Common myeloid progenitor, CD34-positive (primary cell): ENCODE data around the gene FDX1. TPM values are rescaled to one million over a fixed set of nuclear protein-coding genes. Genes with fewer than 3 reads are reported as not detected.
A peak's percentile ranks its signal among the peaks of the same experiment; 100 is the strongest.
"Not testable (repeated sequence)": the region's sequence is repeated elsewhere in the genome, so short reads cannot be mapped to it uniquely, and the experiment has no call there.

ENCODE experiments used
- CTCF ChIA-PET: fragments of 350-600 bp; sonication (Branson Sonifier 250); formaldehyde crosslinking; loops from one replicate; lab custom pipeline; 2021; ENCODE audit warnings: antibody characterized with exemption; lab: Charles Lee
- POLR2A ChIA-PET: fragments of 350-600 bp; sonication (Branson Sonifier 250); formaldehyde crosslinking; loops from one replicate; lab custom pipeline; 2021; ENCODE audit warnings: antibody characterized with exemption; lab: Charles Lee
- DNase-seq, 3 donors: peaks; one replicate each; pipeline versions ENCODE4 v3.0.0 to v3.0.0-alpha.2; 2013
- H3K27ac ChIP-seq, 2 experiments: 1 replicate in 1 of 2; 2 replicates in 1 of 2; pipeline ENCODE4 v1.7.0; 2013; ENCODE audit warnings: inconsistent platforms in 2 of 2, low read length in 2 of 2, mild to moderate bottlenecking in 2 of 2, low read depth in 1 of 2, moderate library complexity in 1 of 2; ENCODE audit not compliant: severe bottlenecking in 2 of 2, insufficient read depth in 1 of 2, poor library complexity in 1 of 2
- H3K27me3 ChIP-seq, 5 experiments: replicated peaks in 2 of 5; 1 replicate in 3 of 5; 2 replicates in 2 of 5; pipeline versions ENCODE4 v1.6.1 to v1.7.0; 2013; ENCODE audit warnings: low read length in 4 of 5, mild to moderate bottlenecking in 2 of 5, moderate library complexity in 2 of 5, inconsistent platforms in 1 of 5; ENCODE audit not compliant: insufficient read depth in 5 of 5, control insufficient read depth in 4 of 5
- H3K36me3 ChIP-seq, 4 experiments: 1 replicate in 2 of 4; 2 replicates in 2 of 4; pipeline versions ENCODE4 v1.6.1 to v1.7.0; 2013; ENCODE audit warnings: low read length in 3 of 4, control low read depth in 1 of 4, mild to moderate bottlenecking in 1 of 4; ENCODE audit not compliant: control insufficient read depth in 4 of 4, insufficient read depth in 4 of 4
- H3K4me1 ChIP-seq, 4 experiments: 1 replicate in 3 of 4; 2 replicates in 1 of 4; pipeline versions ENCODE4 v1.6.1 to v1.7.1; 2013; ENCODE audit warnings: low read length in 3 of 4, mild to moderate bottlenecking in 3 of 4, control low read depth in 1 of 4, inconsistent platforms in 1 of 4, moderate library complexity in 1 of 4; ENCODE audit not compliant: control insufficient read depth in 4 of 4, insufficient read depth in 4 of 4; ENCODE audit errors: control extremely low read depth in 1 of 4
- H3K4me3 ChIP-seq, 7 experiments: 1 replicate in 4 of 7; 2 replicates in 3 of 7; pipeline versions ENCODE4 v1.5.1 to v1.7.0; 2013; ENCODE audit warnings: mild to moderate bottlenecking in 7 of 7, low read length in 6 of 7, moderate library complexity in 6 of 7, inconsistent platforms in 2 of 7, low read depth in 2 of 7, control low read depth in 1 of 7; ENCODE audit not compliant: insufficient read depth in 4 of 7, control insufficient read depth in 1 of 7; ENCODE audit errors: extremely low read depth in 1 of 7
- H3K9me3 ChIP-seq, 5 experiments: 1 replicate in 4 of 5; 2 replicates in 1 of 5; pipeline versions ENCODE4 v1.6.1 to v1.7.1; 2013; ENCODE audit warnings: low read length in 4 of 5, mild to moderate bottlenecking in 2 of 5, inconsistent platforms in 1 of 5, low read depth in 1 of 5, moderate library complexity in 1 of 5; ENCODE audit not compliant: control insufficient read depth in 4 of 5, insufficient read depth in 2 of 5; ENCODE audit errors: control extremely low read depth in 1 of 5
- WGBS: methylation state at CpG from one replicate; pipeline ENCODE4 v1.1.5; 2013; ENCODE audit not compliant: insufficient coverage; 5-methylcytosine and 5-hydroxymethylcytosine counted together
- polyA plus RNA-seq: library from polyadenylated mRNA; unstranded; fragments of 120-200 nt; gene quantifications from one replicate; pipeline ENCODE4 v1.2.1, GENCODE V29; 2013

FDX1 gene
- polyA plus RNA-seq: 11.6 TPM

- WGBS: 0% methylated on average over 57 of the region's 65 CpGs
Observed at GRCh38 chr11:110429731-110430266, at the start of gene FDX1. TSS of gene FDX1 (plus strand) at chr11:110429948. CDS start at chr11:110430121, 173 bp downstream.

GRCh38 chr11:110380836-110381622, 48.7 kb upstream of the FDX1 start:
- Histone ChIP-seq H3K4me3 (no peak overlapping the region), H3K27ac (no peak overlapping the region), H3K36me3 (no peaks in the 10 kb centered on the region), H3K9me3 (no peaks in the 10 kb centered on the region), H3K27me3 (no peaks in the 10 kb centered on the region), H3K4me1 (peaks cover 0 to 9% (median 2%) of the 10 kb centered on the region in 4 experiments)
- WGBS: 100% methylated on average over 3 of the region's 4 CpGs
- CTCF ChIA-PET: no interaction called here
- DNase-seq: no peak
- POLR2A ChIA-PET: no interaction called here

More at GRCh38 chr11:110429731-110430266, at the start of gene FDX1:
- Histone ChIP-seq H3K27me3 (no peaks in the 10 kb centered on the region), H3K27ac (peak within 1 kb of the TSS; percentile 70 to 94), H3K36me3 (no peaks in the 10 kb centered on the region), H3K9me3 (no peaks in the 10 kb centered on the region), H3K4me3 (peak within 1 kb of the TSS; percentile 69 to 99 (median 91)), H3K4me1 (peaks cover 14 to 36% (median 24%) of the 10 kb centered on the region in 4 experiments)
- DNase-seq: peak; percentile 90 to 96 (median 95)
- ChIA-PET CTCF (interaction anchor here (0.7 to 1.5 kb wide), 3 partner anchors 13 to 214 kb away, joined by 3 to 4 read pairs (median 3); no protein-coding TSS in a partner anchor), POLR2A (no interaction called here)

GRCh38 chr11:110388231-110388630, 41.5 kb upstream of the FDX1 start:
- DNase-seq, H3K27ac ChIP-seq, H3K27me3 ChIP-seq, H3K4me3 ChIP-seq, H3K4me1 ChIP-seq, POLR2A ChIA-PET, CTCF ChIA-PET, H3K36me3 ChIP-seq, H3K9me3 ChIP-seq: not testable (repeated sequence)
- WGBS: 100% methylated on average over 7 of the region's 9 CpGs

- ChIA-PET POLR2A (no interaction called here), CTCF (no interaction called here)
- WGBS: no CpG with 5 or more reads among the region's 4 CpGs
- Histone ChIP-seq H3K27ac (no peak overlapping the region), H3K9me3 (peaks cover 0 to 6% (median 0%) of the 10 kb centered on the region in 5 experiments), H3K4me1 (no peaks in the 10 kb centered on the region), H3K27me3 (no peaks in the 10 kb centered on the region), H3K36me3 (no peaks in the 10 kb centered on the region), H3K4me3 (no peak overlapping the region)
- DNase-seq: no peak
Observed at GRCh38 chr11:110389965-110390364, 39.8 kb upstream of the FDX1 start.

DNA sequence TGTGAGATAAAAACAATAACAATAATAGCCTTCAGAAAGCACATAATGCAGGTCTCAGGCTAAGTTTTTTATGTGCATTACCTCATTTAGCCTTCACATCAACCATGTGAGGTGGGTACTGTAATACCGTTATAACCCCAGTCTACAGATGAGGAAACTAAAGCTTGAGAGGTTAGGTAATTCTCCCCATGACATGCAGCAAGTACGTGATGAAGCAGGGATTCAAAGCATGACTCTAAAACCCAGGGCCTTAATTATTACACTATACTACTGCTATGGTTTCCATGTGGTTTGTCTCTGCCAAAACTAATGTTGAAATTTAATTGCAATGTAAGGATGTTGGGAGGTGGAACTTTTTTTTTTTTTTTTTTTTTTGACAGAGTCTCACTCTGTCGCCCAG, 37.7 kb upstream of the FDX1 start:
- ChIA-PET CTCF (no interaction called here), POLR2A (no interaction called here)
- Histone ChIP-seq H3K4me1 (no peaks in the 10 kb centered on the region), H3K9me3 (peaks cover 0 to 6% (median 0%) of the 10 kb centered on the region in 5 experiments), H3K36me3 (no peaks in the 10 kb centered on the region), H3K27me3 (no peaks in the 10 kb centered on the region), H3K27ac (no peak overlapping the region), H3K4me3 (no peak overlapping the region)
- DNase-seq: no peak
- 100% methylated on average over 1 of the region's 3 CpGs for WGBS

GRCh38 chr11:110397668-110398286, 32.0 kb upstream of the FDX1 start:
- H3K36me3 ChIP-seq, H3K4me1 ChIP-seq, H3K27ac ChIP-seq, H3K4me3 ChIP-seq, H3K27me3 ChIP-seq, DNase-seq, POLR2A ChIA-PET, H3K9me3 ChIP-seq: not testable (repeated sequence)
- WGBS: 92% methylated on average over 5 of the region's 8 CpGs
- CTCF ChIA-PET: interaction anchor here (2.1 kb wide), 1 partner anchor 9 kb away, joined by 5 read pairs; no protein-coding TSS in a partner anchor

DNA sequence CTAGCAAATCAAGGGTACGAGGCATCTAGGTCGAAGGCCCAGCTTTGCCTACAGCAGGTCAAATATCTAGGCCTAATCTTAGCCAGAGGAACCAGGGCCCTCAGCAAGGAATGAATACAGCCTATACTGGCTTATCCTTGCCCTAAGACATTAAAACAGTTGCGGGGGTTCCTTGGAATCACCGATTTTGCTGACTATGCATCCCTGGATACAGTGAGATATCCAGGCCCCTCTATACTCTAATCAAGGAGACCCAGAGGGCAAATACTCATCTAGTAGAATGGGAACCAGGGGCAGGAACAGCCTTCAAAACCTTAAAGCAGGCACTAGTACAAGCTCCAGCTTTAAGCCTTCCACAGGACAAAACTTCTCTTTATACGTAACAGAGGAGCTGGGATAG, 26.2 kb upstream of the FDX1 start:
- H3K4me3 ChIP-seq, H3K9me3 ChIP-seq, H3K4me1 ChIP-seq, DNase-seq, POLR2A ChIA-PET, H3K27ac ChIP-seq, H3K27me3 ChIP-seq, CTCF ChIA-PET, H3K36me3 ChIP-seq: not testable (repeated sequence)
- WGBS: no CpG with 5 or more reads among the region's 5 CpGs
